Measurements from ENCODE around the gene CTPS2. TPM values are rescaled to one million over a fixed set of nuclear protein-coding genes. Genes with fewer than 3 reads are reported as not detected.
"Not testable (repeated sequence)": the region's sequence is repeated elsewhere in the genome, so short reads cannot be mapped to it uniquely, and the experiment has no call there.

The CTPS2 gene
- total RNA-seq, 4 donors from 2014 or later = 5.2 to 24.5 (median 15.1) TPM

DNA sequence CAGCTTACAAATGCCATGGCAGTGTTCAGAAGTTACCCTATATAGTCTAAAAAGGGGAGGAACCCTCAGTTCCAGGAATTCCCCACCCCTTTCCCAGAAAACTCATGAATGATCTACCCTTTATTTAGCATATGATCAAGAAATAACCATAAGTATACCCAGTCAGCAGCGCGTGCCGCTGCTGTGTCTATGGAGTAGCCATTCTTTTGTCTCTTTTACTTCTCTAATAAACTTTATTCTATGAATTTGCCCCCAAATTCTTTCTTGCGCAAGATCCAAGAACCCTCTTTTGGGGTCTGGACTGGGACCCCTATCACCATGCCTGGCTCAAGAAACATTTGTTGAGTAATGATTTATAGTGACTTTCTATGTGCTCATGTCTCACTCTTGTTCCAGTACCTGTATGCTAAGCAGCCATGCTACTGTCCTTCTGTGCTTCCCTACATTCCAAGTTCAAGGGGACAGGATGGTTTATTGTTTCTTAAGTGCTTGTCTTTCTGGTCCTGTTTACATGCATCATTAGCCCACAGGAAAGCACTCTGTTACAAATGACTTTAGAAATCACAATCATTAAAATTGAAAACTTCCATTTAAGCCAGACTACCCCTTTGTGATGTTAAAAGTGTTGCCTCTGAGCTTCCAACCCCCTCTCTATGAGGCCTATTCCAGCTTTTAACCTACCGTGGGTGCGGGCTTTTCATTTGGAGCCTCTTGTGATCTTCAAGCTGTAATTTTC lies 125.9 kb downstream of the CTPS2 start:
- in situ Hi-C loops (cut with MboI; ENCODE audit: low pct_ligation_motif_present in 1 of 4, low pct_unique_long_range_greater_than_20kb in 1 of 4, low sequenced_read_pairs in 3 of 4) (no loop called here), intact Hi-C loops (cut with DNase I; ENCODE audit: low total_unique reads) (no loop called here)
- Histone ChIP-seq H3K27ac (no peak overlapping the region), H3K4me3 (no peak overlapping the region), H3K9me3 (no peaks in the 10 kb centered on the region), H3K36me3 (no peaks in the 10 kb centered on the region), H3K4me1 (no peaks in the 10 kb centered on the region), H3K27me3 (no peaks in the 10 kb centered on the region)
- no peak for TF ChIP-seq POLR2A (IDR thresholded peaks at IDR 0.05)
- TF ChIP-seq POLR2AphosphoS5 (IDR thresholded peaks at IDR 0.05) = no peak
- TF ChIP-seq, protein P1, sequence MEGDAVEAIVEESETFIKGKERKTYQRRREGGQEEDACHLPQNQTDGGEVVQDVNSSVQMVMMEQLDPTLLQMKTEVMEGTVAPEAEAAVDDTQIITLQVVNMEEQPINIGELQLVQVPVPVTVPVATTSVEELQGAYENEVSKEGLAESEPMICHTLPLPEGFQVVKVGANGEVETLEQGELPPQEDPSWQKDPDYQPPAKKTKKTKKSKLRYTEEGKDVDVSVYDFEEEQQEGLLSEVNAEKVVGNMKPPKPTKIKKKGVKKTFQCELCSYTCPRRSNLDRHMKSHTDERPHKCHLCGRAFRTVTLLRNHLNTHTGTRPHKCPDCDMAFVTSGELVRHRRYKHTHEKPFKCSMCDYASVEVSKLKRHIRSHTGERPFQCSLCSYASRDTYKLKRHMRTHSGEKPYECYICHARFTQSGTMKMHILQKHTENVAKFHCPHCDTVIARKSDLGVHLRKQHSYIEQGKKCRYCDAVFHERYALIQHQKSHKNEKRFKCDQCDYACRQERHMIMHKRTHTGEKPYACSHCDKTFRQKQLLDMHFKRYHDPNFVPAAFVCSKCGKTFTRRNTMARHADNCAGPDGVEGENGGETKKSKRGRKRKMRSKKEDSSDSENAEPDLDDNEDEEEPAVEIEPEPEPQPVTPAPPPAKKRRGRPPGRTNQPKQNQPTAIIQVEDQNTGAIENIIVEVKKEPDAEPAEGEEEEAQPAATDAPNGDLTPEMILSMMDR (IDR thresholded peaks at IDR 0.05) = no peak
- no peak for TF ChIP-seq EP300 (IDR thresholded peaks at IDR 0.05; ENCODE audit: low read depth)
- DNase-seq = no peak
- WGBS, 2 donors (ENCODE audit: low coverage in 1 of 2) = 86% methylated on average over 6 of the region's 6 CpGs; no CpG with 5 or more reads in 1 of the 2 donors

DNA sequence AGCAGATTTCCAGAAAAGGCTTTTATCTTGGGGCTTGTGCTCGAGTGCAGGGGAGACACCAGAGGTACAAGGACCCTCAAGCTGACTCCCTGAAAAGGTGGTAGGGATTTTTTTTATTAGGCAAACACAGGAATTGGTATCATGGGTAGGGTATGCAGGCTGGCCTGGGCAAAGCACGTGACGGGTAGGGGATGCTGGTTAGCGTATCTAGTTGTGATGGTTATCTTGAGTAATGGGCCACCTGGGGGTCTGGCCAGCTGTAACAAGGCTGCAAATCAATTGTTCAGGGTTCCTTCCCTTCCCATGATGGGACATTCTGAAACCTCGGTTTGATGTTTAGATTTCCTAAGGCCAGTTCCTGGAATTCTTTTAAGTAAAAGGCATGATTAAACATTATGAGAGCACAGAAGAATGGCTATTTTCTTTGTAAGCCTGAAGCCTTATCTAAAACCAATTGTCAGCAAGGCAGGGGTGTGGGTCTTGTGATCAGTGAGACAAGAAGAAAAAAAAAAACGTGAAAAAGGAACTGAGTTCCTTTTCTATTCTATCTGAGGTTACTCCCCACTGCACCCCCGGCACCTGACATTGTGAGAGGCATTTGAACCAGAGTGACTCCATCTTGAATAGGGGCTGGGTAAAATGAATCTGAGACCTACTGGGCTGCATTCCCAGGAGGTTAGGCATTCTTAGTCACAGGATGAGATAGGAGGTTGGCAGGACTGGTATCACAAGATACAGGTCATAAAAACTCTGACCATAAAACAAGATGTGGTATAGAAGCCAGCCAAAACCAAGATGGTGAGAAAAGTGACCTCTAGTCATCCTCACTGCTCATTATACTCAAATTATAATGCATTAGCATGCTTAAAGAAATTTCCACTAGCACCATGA lies 126.7 kb downstream of the CTPS2 start:
- TF ChIP-seq POLR2A (IDR thresholded peaks at IDR 0.05) (no peak), POLR2AphosphoS5 (IDR thresholded peaks at IDR 0.05) (no peak), EP300 (IDR thresholded peaks at IDR 0.05; ENCODE audit: low read depth) (no peak)
- TF ChIP-seq, protein P1 (IDR thresholded peaks at IDR 0.05) = no peak
- intact Hi-C loops (cut with DNase I; ENCODE audit: low total_unique reads) = no loop called here
- no peaks in the 10 kb centered on the region for H3K9me3 ChIP-seq
- no peaks in the 10 kb centered on the region for H3K27me3 ChIP-seq
- no peak overlapping the region for H3K4me3 ChIP-seq
- no peak for DNase-seq
- no peaks in the 10 kb centered on the region for H3K4me1 ChIP-seq
- no peaks in the 10 kb centered on the region for H3K36me3 ChIP-seq
- 55% methylated on average over 7 of the region's 7 CpGs; no CpG with 5 or more reads in 1 of the 2 donors for WGBS, 2 donors (ENCODE audit: low coverage in 1 of 2)
- no peak overlapping the region for H3K27ac ChIP-seq
- in situ Hi-C loops (cut with MboI; ENCODE audit: low pct_ligation_motif_present in 1 of 4, low pct_unique_long_range_greater_than_20kb in 1 of 4, low sequenced_read_pairs in 3 of 4) = no loop called here

DNA sequence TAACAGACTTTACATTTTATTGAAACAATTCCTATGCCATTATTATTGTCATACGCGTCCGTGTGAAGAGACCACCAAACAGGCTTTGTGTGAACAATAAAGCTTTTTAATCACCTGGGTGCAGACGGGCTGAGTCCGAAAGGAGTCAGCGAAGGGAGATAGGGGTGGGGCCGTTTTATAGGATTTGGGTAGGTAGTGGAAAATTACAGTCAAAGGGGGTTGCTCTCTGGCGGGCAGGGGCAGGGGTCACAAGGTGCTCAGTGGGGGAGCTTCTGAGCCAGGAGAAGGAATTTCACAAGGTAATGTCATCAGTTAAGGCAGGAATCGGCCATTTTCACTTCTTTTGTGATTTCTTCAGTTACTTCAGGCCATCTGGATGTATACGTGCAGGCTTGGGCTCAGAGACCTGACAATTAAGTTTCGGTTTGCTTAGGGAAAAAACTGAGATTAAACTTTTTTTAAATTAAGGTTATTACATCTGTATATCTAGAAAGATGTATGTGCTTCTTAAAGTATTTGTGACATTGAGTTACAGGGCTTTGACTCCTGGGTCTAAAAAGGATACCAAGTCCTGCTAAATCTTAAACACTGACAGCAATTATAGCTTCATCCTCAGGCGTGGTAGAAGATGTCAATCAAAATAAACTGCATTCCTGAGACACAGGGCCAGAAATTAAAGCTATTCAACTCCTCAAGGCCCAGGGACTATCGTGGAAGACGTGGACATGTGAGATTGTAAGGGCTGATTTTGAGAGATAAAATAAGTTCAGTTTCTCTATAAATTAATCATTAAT lies 132.3 kb downstream of the CTPS2 start:
- intact Hi-C loops (cut with DNase I; ENCODE audit: low total_unique reads); H3K27me3 ChIP-seq; H3K9me3 ChIP-seq; H3K4me3 ChIP-seq; DNase-seq; H3K4me1 ChIP-seq; H3K36me3 ChIP-seq; in situ Hi-C loops (cut with MboI; ENCODE audit: low pct_ligation_motif_present in 1 of 4, low pct_unique_long_range_greater_than_20kb in 1 of 4, low sequenced_read_pairs in 3 of 4): not testable (repeated sequence)
- 40 to 46% methylated on average over 3 to 14 of the region's 14 CpGs for WGBS, 2 donors (ENCODE audit: low coverage in 1 of 2)
- peak overlapping the region in 3 of 4 donors; percentile 37 to 58 (median 53) for H3K27ac ChIP-seq

DNA sequence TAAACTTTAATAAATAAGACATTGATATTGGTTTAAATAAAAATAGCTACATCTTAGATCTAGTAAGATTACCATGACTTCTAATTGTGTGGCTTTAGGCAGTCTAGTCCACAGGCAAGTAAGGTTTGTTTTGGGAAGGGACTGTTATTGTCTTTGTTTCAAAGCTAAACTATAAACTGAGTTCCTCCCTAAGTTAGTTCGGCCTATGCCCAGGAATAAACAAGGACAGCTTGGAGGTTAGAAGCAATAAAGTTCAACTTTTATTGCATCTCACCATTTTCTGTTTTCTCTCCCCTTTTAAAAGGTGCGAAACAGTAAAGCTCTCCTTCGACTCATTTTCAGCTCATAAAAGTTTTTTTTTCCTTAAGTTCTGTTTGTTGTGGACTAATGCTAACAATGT lies 133.0 kb downstream of the CTPS2 start:
- WGBS, 2 donors (ENCODE audit: low coverage in 1 of 2) = 22 to 39% methylated on average over 3 of the region's 3 CpGs
- TF ChIP-seq POLR2A (IDR thresholded peaks at IDR 0.05) (no peak), EP300 (IDR thresholded peaks at IDR 0.05; ENCODE audit: low read depth) (no peak), POLR2AphosphoS5 (IDR thresholded peaks at IDR 0.05) (no peak)
- TF ChIP-seq, protein P1 (IDR thresholded peaks at IDR 0.05) = no peak
- Histone ChIP-seq H3K4me1 (no peaks in the 10 kb centered on the region), H3K36me3 (no peaks in the 10 kb centered on the region), H3K27me3 (no peaks in the 10 kb centered on the region), H3K9me3 (no peaks in the 10 kb centered on the region), H3K27ac (peak overlapping the region in 3 of 4 donors; percentile 37 to 58 (median 53)), H3K4me3 (no peak overlapping the region)
- DNase-seq = no peak
- intact Hi-C loops (cut with DNase I; ENCODE audit: low total_unique reads) (no loop called here), in situ Hi-C loops (cut with MboI; ENCODE audit: low pct_ligation_motif_present in 1 of 4, low pct_unique_long_range_greater_than_20kb in 1 of 4, low sequenced_read_pairs in 3 of 4) (no loop called here)
